Adrenal gland (tissue), 5 donors: ENCODE data around the gene VIPR2.

Source experiments
- POLR2A ChIP-seq, 2 donors: fragments of 450-650 bp; IDR thresholded peaks; one replicate each; pipeline ENCODE4 v1.6.1; 2017; ENCODE audit warnings: antibody characterized with exemption in 2 of 2, mild to moderate bottlenecking in 2 of 2, moderate library complexity in 1 of 2
- TF ChIP-seq, protein P1 (sequence below), 6 experiments: fragments of 450-650 bp in 4 of 6; fragments of 200-600 bp in 2 of 6; sonication (generic) in 1 of 6; IDR thresholded peaks; 1 replicate in 5 of 6; 2 replicates in 1 of 6; pipeline versions ENCODE4 v1.5.1 to v1.8.0; 2016 to 2021; ENCODE audit warnings: antibody characterized with exemption in 6 of 6, mild to moderate bottlenecking in 2 of 6, moderate library complexity in 1 of 6
- donor health status: DM: no; HTN: no; CAD: no.

DNA sequence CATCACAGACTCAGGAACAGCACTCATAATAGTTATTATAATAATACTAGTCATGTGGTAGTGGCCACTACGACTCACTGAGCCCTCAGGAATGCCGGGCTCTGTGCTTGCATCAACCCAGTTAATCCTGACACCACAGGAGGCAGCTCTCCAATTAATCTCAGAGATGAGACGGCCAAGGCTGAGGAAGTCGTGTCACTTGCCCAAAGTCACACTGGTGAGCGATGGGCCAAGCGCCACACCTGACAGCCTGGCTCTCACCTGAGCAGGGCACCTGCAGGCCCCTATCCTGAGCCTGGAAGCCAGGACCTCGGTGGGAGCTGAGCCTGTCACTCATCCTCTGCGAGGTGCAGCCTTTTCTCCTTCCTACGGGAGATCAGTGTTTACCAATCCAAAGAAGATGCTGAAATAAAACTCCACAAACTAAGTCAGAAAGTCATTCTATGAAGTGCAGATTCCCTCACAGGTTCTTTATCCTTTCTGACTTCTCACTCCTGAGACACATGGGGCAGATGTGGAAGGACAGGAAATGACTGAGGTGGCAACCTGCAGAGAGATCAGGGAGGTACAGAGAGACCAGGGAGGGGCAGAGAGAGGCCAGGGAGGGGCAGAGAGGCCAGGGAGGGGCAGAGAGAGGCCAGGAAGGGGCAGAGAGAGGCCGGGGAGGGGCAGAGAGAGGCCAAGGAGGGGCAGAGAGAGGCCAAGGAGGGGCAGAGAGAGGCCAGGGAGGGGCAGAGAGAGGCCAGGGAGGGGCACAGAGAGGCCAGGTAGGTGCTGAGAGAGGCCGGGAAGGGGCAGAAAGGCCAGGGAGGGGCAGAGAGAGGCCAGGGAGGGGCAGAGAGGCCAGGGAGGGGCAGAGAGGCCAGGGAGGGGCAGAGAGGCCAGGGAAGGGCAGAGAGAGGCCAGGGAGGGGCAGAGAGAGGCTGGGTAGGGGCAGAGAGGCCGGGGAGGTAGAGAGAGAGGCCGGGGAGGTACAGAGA lies 38.5 kb downstream of the VIPR2 start:
- TF ChIP-seq, protein P1, sequence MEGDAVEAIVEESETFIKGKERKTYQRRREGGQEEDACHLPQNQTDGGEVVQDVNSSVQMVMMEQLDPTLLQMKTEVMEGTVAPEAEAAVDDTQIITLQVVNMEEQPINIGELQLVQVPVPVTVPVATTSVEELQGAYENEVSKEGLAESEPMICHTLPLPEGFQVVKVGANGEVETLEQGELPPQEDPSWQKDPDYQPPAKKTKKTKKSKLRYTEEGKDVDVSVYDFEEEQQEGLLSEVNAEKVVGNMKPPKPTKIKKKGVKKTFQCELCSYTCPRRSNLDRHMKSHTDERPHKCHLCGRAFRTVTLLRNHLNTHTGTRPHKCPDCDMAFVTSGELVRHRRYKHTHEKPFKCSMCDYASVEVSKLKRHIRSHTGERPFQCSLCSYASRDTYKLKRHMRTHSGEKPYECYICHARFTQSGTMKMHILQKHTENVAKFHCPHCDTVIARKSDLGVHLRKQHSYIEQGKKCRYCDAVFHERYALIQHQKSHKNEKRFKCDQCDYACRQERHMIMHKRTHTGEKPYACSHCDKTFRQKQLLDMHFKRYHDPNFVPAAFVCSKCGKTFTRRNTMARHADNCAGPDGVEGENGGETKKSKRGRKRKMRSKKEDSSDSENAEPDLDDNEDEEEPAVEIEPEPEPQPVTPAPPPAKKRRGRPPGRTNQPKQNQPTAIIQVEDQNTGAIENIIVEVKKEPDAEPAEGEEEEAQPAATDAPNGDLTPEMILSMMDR (IDR thresholded peaks at IDR 0.05): no peak
- no peak for TF ChIP-seq POLR2A (IDR thresholded peaks at IDR 0.05)
